Measurements from ENCODE around the gene PRPSAP2.

PRPSAP2 gene

GRCh38 chr17:18959845-18960240 is 101.9 kb downstream of the PRPSAP2 start:
- no peak overlapping the region for H3K4me2 ChIP-seq (ENCODE audit: low read length)
- no peaks in the 10 kb centered on the region for H3K9me3 ChIP-seq (ENCODE audit: control insufficient read depth, insufficient read depth, low read length)
- no peak for TF ChIP-seq EZH2phosphoT487 (IDR thresholded peaks at IDR 0.05; ENCODE audit: borderline replicate concordance, low read length)
- TF ChIP-seq, protein P1, sequence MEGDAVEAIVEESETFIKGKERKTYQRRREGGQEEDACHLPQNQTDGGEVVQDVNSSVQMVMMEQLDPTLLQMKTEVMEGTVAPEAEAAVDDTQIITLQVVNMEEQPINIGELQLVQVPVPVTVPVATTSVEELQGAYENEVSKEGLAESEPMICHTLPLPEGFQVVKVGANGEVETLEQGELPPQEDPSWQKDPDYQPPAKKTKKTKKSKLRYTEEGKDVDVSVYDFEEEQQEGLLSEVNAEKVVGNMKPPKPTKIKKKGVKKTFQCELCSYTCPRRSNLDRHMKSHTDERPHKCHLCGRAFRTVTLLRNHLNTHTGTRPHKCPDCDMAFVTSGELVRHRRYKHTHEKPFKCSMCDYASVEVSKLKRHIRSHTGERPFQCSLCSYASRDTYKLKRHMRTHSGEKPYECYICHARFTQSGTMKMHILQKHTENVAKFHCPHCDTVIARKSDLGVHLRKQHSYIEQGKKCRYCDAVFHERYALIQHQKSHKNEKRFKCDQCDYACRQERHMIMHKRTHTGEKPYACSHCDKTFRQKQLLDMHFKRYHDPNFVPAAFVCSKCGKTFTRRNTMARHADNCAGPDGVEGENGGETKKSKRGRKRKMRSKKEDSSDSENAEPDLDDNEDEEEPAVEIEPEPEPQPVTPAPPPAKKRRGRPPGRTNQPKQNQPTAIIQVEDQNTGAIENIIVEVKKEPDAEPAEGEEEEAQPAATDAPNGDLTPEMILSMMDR (IDR thresholded peaks at IDR 0.05; ENCODE audit: low read depth, low read length, poor library complexity, severe bottlenecking) = no peak

DNA sequence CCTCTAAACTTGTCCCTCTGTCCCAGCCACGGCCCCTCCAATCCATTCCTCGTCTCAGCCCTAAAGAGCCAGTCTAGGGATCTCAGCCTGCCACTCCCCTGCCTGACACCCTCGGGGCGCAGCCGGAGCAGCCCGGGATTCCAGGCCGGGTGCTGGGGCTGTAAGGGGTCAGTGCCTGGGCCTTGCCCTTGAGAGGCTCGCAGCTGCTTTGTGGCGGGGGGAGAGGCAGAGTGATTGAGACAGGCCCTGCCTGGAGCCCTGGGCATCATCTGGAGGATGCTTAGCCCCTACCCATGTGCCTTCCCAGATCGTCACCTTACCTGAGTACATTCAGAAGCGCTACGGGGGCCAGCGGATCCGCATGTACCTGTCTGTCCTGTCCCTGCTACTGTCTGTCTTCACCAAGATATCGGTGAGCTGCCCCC is 102.3 kb downstream of the PRPSAP2 start:
- no peak overlapping the region for H3K4me3 ChIP-seq (ENCODE audit: low read length)
- H3K9me2 ChIP-seq (replicated peaks; ENCODE audit: control insufficient read depth, low read length) = no peaks in the 10 kb centered on the region
- no peaks in the 10 kb centered on the region for H4K20me1 ChIP-seq (ENCODE audit: control insufficient read depth, insufficient read depth, low read depth, low read length)
- TF ChIP-seq, protein P1 (IDR thresholded peaks at IDR 0.05; ENCODE audit: low read depth, low read length, poor library complexity, severe bottlenecking) = no peak
- TF ChIP-seq EZH2phosphoT487 (IDR thresholded peaks at IDR 0.05; ENCODE audit: borderline replicate concordance, low read length) = no peak
- H3K36me3 ChIP-seq (ENCODE audit: control insufficient read depth, low read length) = no peaks in the 10 kb centered on the region
- peaks cover 7% of the 10 kb centered on the region for H3K4me1 ChIP-seq (ENCODE audit: control insufficient read depth, low read length)
- no peaks in the 10 kb centered on the region for H3K79me2 ChIP-seq (ENCODE audit: control insufficient read depth, low read length)
- no peaks in the 10 kb centered on the region for H3K27me3 ChIP-seq (ENCODE audit: control insufficient read depth, low read length)
- H3K27ac ChIP-seq (ENCODE audit: low read depth, low read length) = no peak overlapping the region
- no peaks in the 10 kb centered on the region for H3F3A ChIP-seq (ENCODE audit: control insufficient read depth, insufficient read depth)
- no peaks in the 10 kb centered on the region for H3K9me3 ChIP-seq (ENCODE audit: control insufficient read depth, insufficient read depth, low read length)
- H3K4me2 ChIP-seq (ENCODE audit: low read length) = 0 out of 2 replicates have a peak overlapping the region, but pooled peaks have one; percentile 26

More at GRCh38 chr17:18959845-18960240, 101.9 kb downstream of the PRPSAP2 start:
- Histone ChIP-seq H4K20me1 (ENCODE audit: control insufficient read depth, insufficient read depth, low read depth, low read length) (no peaks in the 10 kb centered on the region), H3F3A (ENCODE audit: control insufficient read depth, insufficient read depth) (no peaks in the 10 kb centered on the region), H3K4me1 (ENCODE audit: control insufficient read depth, low read length) (peaks cover 7% of the 10 kb centered on the region), H3K79me2 (ENCODE audit: control insufficient read depth, low read length) (no peaks in the 10 kb centered on the region), H3K27me3 (ENCODE audit: control insufficient read depth, low read length) (no peaks in the 10 kb centered on the region), H3K4me3 (ENCODE audit: low read length) (no peak overlapping the region), H3K9me2 (replicated peaks; ENCODE audit: control insufficient read depth, low read length) (no peaks in the 10 kb centered on the region), H3K27ac (ENCODE audit: low read depth, low read length) (no peak overlapping the region), H3K36me3 (ENCODE audit: control insufficient read depth, low read length) (no peaks in the 10 kb centered on the region)

GRCh38 chr17:18960803-18961511 is 103.0 kb downstream of the PRPSAP2 start:
- Histone ChIP-seq H3K4me2 (ENCODE audit: low read length) (peak overlapping the region; percentile 26; the same call in 1 of the 2 replicates), H3K27ac (ENCODE audit: low read depth, low read length) (no peak overlapping the region), H3K9me2 (replicated peaks; ENCODE audit: control insufficient read depth, low read length) (no peaks in the 10 kb centered on the region), H3K36me3 (ENCODE audit: control insufficient read depth, low read length) (no peaks in the 10 kb centered on the region), H3K79me2 (ENCODE audit: control insufficient read depth, low read length) (no peaks in the 10 kb centered on the region), H4K20me1 (ENCODE audit: control insufficient read depth, insufficient read depth, low read depth, low read length) (no peaks in the 10 kb centered on the region), H3K4me3 (ENCODE audit: low read length) (no peak overlapping the region), H3K27me3 (ENCODE audit: control insufficient read depth, low read length) (no peaks in the 10 kb centered on the region), H3K9me3 (ENCODE audit: control insufficient read depth, insufficient read depth, low read length) (no peaks in the 10 kb centered on the region), H3F3A (ENCODE audit: control insufficient read depth, insufficient read depth) (no peaks in the 10 kb centered on the region), H3K4me1 (ENCODE audit: control insufficient read depth, low read length) (peaks cover 7% of the 10 kb centered on the region)
- TF ChIP-seq, protein P1 (IDR thresholded peaks at IDR 0.05; ENCODE audit: low read depth, low read length, poor library complexity, severe bottlenecking) = peak; percentile 97
- no peak for TF ChIP-seq EZH2phosphoT487 (IDR thresholded peaks at IDR 0.05; ENCODE audit: borderline replicate concordance, low read length)

All from DOHH2 (cell line).